SK-MEL-5 (cell line): ENCODE measurements around the gene GDF10. TPM values are rescaled to one million over a fixed set of nuclear protein-coding genes. Genes with fewer than 3 reads are reported as not detected.

Source experiments
- DNase-seq: peaks from one replicate; pipeline ENCODE4 v3.0.0-alpha.2; 2016; ENCODE audit warnings: low read depth, low spot score
- in situ Hi-C: cut with HindIII; loops from 2 replicates; pipeline ENCODE4 v1.10.0; 2016; ENCODE audit warnings: low sequenced_read_pairs, high pct_unique_total_duplicates, low pct_unique_long_range_greater_than_20kb
- total RNA-seq: library from RNA; depleted of rRNA; stranded (reverse); fragments of >200 nt; shearing (Covaris generic); gene quantifications from 2 replicates; pipeline ENCODE4 v1.2.3, GENCODE V29; 2014; rRNA removed

The GDF10 gene
- total RNA-seq, 1 experiment from 2014 or later = not detected

- in situ Hi-C loops = no loop called here
- DNase-seq = no peak
Measured at GRCh38 chr10:47351899-47352815, 52.2 kb downstream of the GDF10 start.

DNA sequence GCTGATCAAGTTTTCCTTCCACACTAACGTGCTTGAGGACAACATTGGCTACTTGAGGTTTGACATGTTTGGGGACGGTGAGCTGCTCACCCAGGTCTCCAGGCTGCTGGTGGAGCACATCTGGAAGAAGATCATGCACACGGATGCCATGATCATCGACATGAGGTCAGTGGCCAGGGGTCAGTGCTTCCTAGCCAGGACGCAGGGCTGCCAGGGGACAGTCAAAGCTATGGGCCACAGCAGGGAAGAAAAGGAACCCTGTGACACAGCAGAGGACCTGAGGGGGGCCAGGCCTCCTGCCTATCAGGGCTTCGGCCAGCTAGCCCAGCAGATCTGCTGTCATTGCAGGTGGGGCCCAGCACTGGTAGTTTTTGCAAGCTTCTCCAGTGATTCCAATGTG, 53.4 kb downstream of the GDF10 start:
- DNase-seq = no peak
- in situ Hi-C loops = no loop called here

GRCh38 chr10:47354165-47354564, 54.2 kb downstream of the GDF10 start:
- in situ Hi-C loops = no loop called here
- peak; percentile 25 for DNase-seq

GRCh38 chr10:47354900-47355299, 54.9 kb downstream of the GDF10 start:
- DNase-seq = no peak
- in situ Hi-C loops = no loop called here

GRCh38 chr10:47356708-47357107, 56.7 kb downstream of the GDF10 start:
- no peak for DNase-seq
- in situ Hi-C loops = no loop called here

DNA sequence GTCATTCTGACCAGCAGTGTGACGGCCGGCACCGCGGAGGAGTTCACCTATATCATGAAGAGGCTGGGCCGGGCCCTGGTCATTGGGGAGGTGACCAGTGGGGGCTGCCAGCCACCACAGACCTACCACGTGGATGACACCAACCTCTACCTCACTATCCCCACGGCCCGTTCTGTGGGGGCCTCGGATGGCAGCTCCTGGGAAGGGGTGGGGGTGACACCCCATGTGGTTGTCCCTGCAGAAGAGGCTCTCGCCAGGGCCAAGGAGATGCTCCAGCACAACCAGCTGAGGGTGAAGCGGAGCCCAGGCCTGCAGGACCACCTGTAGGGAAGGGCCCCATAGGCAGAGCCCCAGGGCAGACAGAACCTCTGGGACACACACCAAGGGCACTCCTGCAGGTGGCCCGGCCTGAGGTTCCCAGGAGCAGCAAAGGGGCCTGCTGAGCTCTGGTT, 57.2 kb downstream of the GDF10 start:
- in situ Hi-C loops = no loop called here

DNA sequence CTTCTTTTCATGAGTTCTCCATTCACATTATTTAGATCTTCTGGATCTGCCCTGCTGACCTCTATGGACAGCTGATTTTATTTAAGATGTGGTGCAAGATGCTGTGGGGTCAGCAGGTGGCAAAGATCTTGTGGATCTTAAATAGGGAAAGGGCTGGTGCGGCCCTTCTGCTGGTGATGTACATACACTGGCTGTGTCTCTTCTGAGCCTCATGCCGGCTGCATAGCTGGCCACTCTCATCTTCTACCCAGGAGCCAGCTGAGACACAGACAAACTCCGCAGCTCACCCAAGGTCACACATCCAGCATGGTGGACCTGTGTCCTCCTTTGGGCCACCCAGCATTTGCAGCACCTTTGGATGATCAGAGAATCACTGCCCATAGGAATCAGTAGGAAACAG, 57.9 kb downstream of the GDF10 start:
- DNase-seq = no peak
- in situ Hi-C loops = no loop called here

More for the DNA sequence above, 57.2 kb downstream of the GDF10 start:
- DNase-seq = no peak

DNA sequence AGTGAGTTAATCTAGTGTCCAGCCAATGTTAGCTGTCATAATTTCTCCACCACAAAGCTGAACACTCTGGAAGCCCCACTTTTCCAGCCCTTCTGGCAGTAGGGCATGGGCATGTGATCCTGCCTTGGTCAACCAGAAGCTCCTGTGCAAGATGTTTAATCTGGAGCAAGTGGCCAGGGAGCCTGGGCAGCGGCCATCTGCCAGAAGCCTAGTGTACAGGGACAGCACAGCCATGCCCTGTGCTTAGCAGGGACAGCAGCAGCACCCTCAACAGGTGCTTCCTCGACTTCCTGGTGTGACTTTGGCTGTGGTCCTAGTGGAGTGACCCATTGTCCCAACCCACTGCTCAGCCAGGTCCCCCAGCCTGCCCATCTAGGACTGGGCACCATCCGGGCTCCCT, 58.5 kb downstream of the GDF10 start:
- in situ Hi-C loops = no loop called here
- DNase-seq = no peak

GRCh38 chr10:47359101-47359500, 59.1 kb downstream of the GDF10 start:
- DNase-seq = no peak
- in situ Hi-C loops = no loop called here

- in situ Hi-C loops = no loop called here
- no peak for DNase-seq
Measured at GRCh38 chr10:47359626-47360418, 59.8 kb downstream of the GDF10 start.

- no peak for DNase-seq
- in situ Hi-C loops = no loop called here
Measured at GRCh38 chr10:47360419-47361040, 60.5 kb downstream of the GDF10 start.

GRCh38 chr10:47361293-47361692, 61.3 kb downstream of the GDF10 start:
- DNase-seq = peak; percentile 43

GRCh38 chr10:47362199-47362598, 62.2 kb downstream of the GDF10 start:
- in situ Hi-C loops = no loop called here
- no peak for DNase-seq

More at GRCh38 chr10:47361293-47361692, 61.3 kb downstream of the GDF10 start:
- in situ Hi-C loops = no loop called here

Other genes with a start within 250 kb of the GDF10 start
- gene GDF2, start 22.3 kb downstream of the GDF10 start, total RNA-seq = not detected in 2 replicates
- gene RBP3, start 48.2 kb downstream of the GDF10 start, total RNA-seq = not detected in 2 replicates
- not detected in 2 replicates for gene ZNF488, start 84.1 kb downstream of the GDF10 start, total RNA-seq
- 0.08 TPM in 1 of 2 replicates, not detected in the other for gene ANXA8, start 183.9 kb downstream of the GDF10 start, total RNA-seq
- gene FAM25G, start 191.5 kb downstream of the GDF10 start, total RNA-seq = not detected in 2 replicates
- gene AGAP9, start 223.4 kb downstream of the GDF10 start, total RNA-seq = 0.90 and 1.4 TPM in 2 replicates